Dermis microvascular lymphatic vessel endothelial cell (primary cell): ENCODE measurements around the gene ESM1. TPM values are rescaled to one million over a fixed set of nuclear protein-coding genes. Genes with fewer than 3 reads are reported as not detected.
A peak's percentile ranks its signal among the peaks of the same experiment; 100 is the strongest.

Experiments
- DNase-seq, 2 donors: peaks; one replicate each; pipeline versions ENCODE4 v3.0.0 to v3.0.0-alpha.2; 2010; ENCODE audit warnings: low read depth in 2 of 2
- total RNA-seq: library from RNA; depleted of rRNA; stranded (reverse); fragments of >200 nt; gene quantifications from 2 replicates; pipeline ENCODE4 v1.2.1, GENCODE V29; 2014

The ESM1 gene
- total RNA-seq, 1 donor from 2014 or later = 73.0 TPM

DNA sequence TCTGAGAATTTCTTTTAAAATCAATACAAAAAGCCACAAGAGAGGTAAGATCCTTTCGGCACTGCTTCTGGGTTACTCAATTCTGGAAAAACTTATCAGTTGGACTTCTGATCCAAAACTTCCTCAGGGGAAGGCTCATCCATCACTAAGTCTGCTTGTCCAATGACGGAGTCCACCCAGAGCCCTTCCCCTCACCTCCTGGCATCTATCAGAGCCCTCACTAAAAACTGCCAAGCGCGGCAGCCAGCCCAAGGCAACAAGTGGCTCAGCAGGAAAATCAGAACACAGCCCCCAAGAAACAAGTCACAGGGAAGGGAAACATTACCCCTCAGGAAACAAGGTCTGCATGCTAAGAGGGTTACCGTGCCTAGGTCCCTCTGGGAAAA, 869 bp upstream of the ESM1 start:
- DNase-seq = peak in 1 of 2 donors; percentile 71

GRCh38 chr5:54981928-54982327, 3.5 kb downstream of the ESM1 start:
- DNase-seq = peak in 1 of 2 donors; percentile 26

DNA sequence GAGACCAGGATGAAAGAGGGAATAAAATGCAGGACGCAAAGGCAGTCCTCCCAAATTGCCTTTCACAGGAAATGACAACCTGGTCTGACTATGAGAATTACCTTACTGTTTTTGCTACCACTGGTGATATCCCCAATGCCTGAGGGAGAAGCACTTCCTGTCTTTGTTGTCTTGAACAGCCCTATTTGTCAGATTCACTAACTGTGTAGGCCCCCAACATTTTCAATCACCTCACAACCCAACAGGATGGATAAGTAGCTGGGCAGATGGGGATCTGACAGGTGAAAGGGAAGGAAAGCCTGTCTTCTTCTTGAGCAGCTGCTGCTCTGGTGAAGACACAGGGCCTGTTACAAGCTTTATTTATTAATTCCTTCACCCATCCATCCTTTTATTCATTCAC, 9.7 kb downstream of the ESM1 start:
- DNase-seq = peak in 1 of 2 donors; percentile 67

DNA sequence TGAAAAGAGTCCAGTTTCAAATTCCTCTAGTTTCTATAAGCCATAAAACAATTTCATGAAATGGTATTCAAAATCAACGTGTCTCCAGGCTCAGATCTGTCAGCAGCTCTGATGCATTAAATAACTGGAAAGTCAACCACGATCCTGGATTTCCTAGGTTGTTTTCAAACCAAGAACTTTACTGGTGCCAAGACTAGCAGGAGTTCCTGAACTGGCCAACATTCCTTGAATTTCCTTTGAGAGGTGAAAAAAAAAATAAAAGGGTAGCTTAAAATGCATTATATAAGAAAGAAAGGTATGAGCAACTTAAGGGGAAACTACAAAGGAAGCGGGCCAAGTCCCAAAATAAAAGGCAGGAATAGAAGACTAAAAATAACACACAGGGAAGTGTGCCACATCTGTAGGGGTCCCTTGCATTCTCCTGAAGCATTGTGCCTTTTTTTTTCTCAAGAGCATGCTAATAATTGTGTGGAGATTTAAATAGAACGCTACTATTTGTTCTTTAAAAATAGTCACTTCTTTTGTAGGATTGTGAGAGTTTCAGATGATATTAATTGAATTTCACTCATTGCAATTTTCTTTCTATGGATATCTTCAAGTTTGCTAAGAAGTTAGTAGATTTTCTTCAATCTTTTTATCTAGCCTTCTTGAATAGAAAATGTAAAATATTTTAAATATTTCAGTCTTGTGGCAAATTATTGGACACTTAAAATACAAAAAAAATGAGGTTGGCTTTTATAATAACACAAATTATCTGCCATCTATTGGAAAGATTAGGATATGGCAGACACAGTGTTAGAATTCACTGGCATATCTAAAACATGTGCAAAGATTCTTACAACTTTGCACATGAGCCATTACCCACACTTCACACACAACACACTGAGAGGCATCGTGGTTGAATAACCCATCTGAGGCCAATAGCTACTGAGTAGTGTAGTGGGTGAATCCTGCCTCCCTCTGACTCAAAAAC, 15.3 kb downstream of the ESM1 start:
- DNase-seq = peak in 1 of 2 donors; percentile 86

DNA sequence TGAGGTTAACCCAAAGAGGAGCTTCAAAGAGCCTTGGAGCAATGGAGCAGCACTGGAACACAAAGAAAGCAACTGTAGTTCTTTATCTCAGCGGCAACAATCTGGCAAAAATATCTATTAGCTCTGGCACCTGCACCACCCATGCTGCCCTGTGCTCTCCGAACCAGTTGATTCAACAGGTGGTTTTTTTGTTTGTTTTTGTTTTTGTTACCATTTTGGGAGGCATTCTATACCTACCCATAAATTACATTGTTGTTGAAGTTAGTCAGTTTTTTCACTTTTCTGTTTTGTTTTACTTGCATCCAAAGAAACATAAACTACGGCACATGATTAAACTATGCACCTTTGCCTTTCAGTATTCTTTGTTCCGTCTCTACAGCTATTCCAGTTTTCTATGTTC, 16.2 kb downstream of the ESM1 start:
- no peak for DNase-seq

- peak; percentile 52 to 91 for DNase-seq
These were observed 19.6 kb downstream of the ESM1 start for GRCh38 chr5:54965806-54966205.

- DNase-seq = peak in 1 of 2 donors; percentile 28
These were observed 21.0 kb downstream of the ESM1 start for GRCh38 chr5:54964405-54964804.

DNA sequence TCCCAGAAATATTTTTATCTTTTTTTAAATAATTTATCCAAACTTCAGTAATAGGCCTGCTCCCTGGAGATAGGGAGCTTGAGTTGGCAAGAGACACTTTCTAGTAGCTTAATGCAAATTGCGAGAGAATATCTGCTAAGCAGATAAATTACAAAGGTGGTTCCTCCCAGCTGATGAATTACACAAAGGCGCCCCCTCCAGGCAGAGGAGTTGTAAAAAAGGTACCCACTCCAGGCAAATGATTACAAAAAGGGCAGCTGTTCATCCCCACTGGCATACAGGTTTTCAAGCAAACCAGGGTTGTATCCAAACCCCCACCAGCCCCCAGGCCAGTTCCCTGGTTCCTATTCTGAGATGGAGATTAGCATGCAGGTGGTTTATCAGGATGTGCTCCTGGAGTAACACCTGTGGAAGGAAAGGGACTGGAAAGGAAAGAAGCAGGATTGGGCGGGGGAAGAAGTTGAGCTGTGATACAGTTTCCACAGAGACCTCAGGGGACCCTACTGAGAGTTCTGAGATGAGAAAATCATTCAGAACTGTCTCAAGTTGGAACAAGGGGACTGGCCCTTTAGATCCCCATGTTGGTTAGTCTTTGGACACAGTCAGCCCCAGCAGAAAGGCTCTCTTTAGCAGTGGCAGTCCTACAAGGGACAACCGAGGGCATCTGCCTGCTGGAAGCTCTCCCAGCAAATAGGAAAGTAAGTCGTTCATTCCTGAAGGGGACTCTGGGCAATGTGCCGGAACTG, 25.5 kb downstream of the ESM1 start:
- DNase-seq = peak in 1 of 2 donors; percentile 59

GRCh38 chr5:54956922-54957321, 28.5 kb downstream of the ESM1 start:
- DNase-seq = no peak

GRCh38 chr5:54947187-54947586, 38.2 kb downstream of the ESM1 start:
- DNase-seq = no peak

DNA sequence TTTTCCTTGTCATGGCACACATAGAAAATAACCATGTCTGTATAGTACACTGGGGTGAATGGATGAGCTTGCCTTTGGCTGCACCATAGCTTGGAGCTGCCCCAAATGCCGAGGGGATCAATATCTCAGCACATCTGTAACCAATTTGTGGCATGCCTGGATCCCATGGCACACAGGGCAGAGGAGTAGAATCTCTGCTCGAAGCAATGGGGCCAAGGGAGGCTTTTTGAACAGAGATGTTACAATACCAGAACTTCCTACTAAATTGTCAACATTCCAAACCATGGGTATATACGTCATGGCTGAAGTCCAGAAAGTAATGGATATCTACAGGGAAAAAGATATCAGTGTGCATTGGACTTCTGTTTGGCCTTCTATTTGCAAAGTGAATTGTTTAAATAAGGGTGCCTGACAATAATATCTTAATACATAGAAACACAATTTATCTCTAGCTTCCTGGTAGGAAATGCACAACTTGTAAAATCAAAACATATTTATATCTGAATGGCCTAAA, 39.0 kb downstream of the ESM1 start:
- DNase-seq = no peak

GRCh38 chr5:54944364-54944763, 41.0 kb downstream of the ESM1 start:
- peak; percentile 36 to 74 for DNase-seq

GRCh38 chr5:54942064-54942778, 43.2 kb downstream of the ESM1 start:
- DNase-seq = peak; percentile 96 to 97

- DNase-seq = peak; percentile 44 to 52
These were observed 49.2 kb downstream of the ESM1 start for GRCh38 chr5:54936201-54936600.

GRCh38 chr5:54932789-54933188, 52.6 kb downstream of the ESM1 start:
- DNase-seq = no peak

DNA sequence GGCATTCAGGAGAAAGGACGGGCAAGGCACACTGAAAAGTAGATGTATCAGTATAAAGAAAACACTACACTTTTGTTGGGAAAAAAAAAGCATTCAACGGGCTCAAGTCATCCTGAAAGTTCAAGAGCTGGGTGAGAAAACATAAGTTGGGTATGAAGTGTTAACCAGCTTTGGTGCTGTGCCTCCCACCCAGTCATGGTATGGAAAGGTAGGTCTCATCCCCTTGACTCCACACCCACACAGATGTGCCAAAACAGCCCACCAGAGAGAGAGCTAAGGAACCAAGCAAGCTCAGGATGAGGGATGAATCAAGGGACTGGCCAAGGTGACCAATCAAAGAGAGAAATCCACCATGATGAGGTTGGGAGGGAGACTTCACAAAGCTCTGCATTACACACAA, 54.7 kb downstream of the ESM1 start:
- DNase-seq = no peak

Other genes with a start within 250 kb of the ESM1 start
- gene GZMK, start 38.7 kb upstream of the ESM1 start, total RNA-seq = not detected in 2 replicates
- gene GZMA, start 117.1 kb upstream of the ESM1 start, total RNA-seq = 0.13 TPM in 2 replicates
- 6.7 and 12.6 TPM in 2 replicates for gene GPX8, start 174.6 kb upstream of the ESM1 start, total RNA-seq
- gene CDC20B, start 187.6 kb upstream of the ESM1 start, total RNA-seq = not detected in 2 replicates
- gene MCIDAS, start 241.7 kb upstream of the ESM1 start, total RNA-seq = not detected in 2 replicates
- under 0.01 TPM in 1 of 2 replicates, not detected in the other for gene CCNO, start 248.0 kb upstream of the ESM1 start, total RNA-seq